Hematopoietic multipotent progenitor cell (in vitro differentiated cells): ENCODE data around the gene YDJC. TPM values are rescaled to one million over a fixed set of nuclear protein-coding genes. Genes with fewer than 3 reads are reported as not detected.
"Not testable (repeated sequence)": the region's sequence is repeated elsewhere in the genome, so short reads cannot be mapped to it uniquely, and the experiment has no call there.

Experiments used
- DNase-seq, 3 donors: peaks; one replicate each; pipeline ENCODE4 v3.0.0-alpha.2; 2011 to 2015; ENCODE audit warnings: low read depth in 2 of 3, low spot score in 2 of 3
- total RNA-seq: library from RNA; depleted of rRNA; stranded (reverse); fragments of >200 nt; gene quantifications from one replicate; pipeline ENCODE4 v1.2.3, GENCODE V29; 2012

The YDJC gene
- total RNA-seq, 1 donor = 53.3 TPM

DNA sequence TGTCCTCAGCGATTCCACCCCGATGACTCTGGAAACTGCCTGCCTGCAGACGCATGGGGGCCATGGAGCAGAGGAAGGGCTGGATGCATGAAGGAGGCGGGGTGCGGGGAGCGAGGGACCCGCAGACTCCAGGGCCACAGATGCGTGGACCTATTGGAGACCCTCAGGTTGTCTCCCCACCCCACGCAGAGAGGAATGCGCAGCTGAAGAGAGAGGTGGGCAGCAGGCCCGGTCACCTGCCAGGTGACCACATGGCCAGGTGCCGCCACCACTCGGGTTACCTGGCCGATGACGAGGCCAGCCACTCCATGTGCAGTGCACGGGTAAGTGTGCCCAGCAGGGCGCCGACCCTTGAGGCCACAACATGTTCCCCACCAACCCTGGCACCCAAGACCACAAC is 3.1 kb upstream of the YDJC start:
- no peak for DNase-seq

DNA sequence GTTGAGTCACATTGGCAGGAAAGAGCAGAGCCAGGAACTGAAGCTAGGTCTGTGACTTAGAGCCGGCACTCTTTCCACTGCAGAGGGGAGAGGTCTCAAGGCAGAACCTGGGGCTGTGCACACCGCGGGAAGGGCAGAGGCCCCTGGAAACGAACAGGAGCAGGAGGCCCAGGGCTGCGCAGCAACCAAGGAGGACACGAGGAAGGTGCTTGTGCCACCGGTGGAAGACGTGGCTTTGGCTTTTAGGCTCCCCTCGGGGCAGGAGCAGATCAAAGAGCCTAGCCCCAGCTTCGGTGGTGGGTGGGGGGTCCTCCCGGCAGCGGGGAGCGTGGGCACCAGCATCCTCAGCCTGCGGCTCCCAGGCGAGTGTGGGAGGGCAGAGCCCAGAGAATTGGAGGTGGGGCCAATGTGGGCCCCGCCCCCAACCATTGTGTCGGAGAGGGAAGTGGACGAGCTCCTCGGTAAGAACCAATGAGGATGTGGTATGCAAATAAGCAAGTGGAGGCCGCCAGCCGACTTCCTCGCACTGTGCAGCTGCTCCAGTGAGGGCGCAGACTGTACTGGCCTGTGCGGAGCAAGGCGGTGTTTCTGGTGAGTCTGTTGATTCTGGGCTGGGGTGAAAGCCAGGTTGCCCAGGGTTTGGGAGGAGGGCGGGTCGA is 2.5 kb upstream of the YDJC start, which contains the start of gene CCDC116:
TSS of gene CCDC116 (plus strand) at position 524 of the 659 bp plus-strand sequence. CDS start 422 bp downstream, outside the sequence.
- DNase-seq = peak in 2 of 3 donors; percentile 48 to 59

- DNase-seq = no peak
Measured at GRCh38 chr22:21631025-21631424, 1.2 kb upstream of the YDJC start.

DNA sequence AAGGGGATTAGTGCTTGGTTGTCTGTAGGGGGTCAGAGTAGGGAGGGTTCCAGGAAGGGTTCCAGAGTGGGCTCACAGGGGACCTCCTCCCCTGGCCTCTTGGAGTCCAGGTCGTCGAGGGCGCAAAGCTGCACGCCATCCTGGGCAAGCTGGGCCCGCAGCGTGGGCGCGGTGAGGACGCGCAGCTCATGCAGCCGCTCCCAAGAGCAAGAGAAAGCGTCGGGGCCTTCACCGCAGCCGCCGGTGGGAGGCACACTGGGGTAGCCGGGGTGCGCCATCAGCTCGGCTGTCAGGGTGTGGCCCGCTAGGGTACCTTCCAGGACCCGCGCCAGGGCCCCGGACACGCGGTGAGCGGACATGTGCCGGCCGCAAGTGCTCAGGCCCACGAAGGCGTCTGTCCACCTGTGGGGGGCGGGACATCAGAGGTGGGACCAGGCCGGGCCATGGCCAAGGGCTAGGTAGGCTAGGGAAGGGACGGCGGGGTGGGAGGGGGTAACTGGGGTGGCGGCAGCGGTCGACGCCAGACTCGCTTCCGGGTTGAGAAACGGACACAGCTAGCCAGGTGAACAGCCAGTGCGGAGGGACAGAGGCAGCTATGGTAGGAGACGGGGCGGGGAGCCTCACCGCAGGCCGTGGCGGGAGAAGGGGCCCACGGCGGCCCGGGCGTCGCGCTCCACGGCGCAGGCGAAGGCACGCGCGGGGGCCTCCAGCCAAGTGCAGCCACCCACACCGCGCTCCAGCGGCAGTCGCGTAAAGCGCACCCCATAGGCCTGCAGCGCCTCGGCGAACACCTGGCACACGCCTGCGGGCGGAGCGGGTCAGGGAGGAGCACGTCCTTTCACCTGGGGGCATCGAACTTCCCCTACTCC is 1.2 kb downstream of the YDJC start:
- DNase-seq = no peak

DNA sequence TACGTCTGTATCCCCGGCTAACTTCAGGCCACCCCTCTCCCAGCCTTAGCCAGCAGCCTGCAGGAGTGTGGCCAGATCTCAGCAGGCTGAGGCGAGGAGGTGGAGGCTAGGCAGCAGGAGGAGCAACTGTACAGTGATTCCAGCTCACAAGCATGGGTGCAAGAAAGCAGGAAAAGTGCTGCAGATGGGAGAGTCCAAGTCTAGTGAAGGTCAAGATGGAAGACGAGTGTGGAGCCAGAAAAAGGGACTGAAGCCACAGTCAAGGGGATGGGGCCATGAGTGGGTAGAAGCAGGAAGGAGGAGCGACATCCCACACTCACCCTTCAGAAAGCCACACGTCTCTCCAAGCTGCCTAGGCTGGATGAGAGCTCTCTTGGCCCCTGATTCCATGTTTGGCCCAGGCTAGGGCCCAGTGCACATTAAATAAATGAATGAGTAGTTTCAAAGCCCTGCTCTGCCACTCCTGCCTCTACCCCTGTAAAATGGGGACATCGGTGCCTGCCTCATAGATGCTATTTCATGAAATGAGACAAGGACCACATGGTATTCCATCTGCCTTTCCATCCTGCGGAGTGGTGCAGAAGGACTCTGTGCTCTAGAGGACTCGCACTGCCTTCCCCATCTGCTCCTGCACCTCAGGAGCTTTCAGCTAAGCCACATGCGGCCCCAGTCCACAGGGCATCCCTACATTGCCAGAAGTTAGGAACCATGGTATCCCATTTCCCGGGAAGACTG is 2.9 kb downstream of the YDJC start:
- DNase-seq = no peak

GRCh38 chr22:21626073-21626734 is 3.6 kb downstream of the YDJC start:
- no peak for DNase-seq

- peak in 1 of 3 donors; percentile 26 for DNase-seq
Measured at GRCh38 chr22:21624880-21625791, 4.7 kb downstream of the YDJC start.

DNA sequence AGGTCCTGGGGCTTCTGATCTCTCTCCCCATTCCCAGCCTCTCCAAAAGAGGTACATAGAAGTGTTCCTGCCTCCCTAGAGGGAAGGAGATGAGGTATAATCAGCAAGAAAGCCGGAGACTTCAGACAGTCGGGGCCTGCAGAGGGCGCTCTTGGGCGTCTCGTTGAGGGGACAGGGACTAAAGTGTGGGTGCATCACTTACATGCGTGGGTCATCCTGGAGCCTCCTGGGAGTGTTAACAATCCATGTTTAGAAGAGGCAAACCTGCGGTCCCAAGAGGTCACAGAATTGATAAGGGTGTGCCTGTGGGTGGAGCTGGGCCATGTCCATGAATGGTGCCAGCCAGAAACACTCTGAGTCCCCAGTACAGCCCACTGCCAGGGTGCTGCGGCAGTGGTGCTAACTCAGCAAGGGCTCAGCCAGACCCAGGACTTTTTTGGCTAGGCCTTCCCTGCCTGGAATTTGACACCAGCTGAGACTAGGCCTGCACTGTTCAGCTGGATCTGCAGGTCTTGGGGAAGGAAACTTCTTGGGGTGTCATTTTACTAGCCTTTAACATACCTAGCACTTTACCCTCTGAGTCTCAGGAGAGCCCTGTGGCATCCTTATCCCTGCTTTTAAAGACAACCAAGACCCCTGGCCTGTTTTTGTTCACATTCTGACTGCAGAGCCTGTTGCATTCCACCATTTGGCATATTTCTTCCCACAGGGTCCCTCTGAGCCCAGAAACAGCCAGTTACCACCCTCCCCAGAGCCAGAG is 5.5 kb downstream of the YDJC start:
- DNase-seq = peak in 1 of 3 donors; percentile 40

GRCh38 chr22:21623648-21623970 is 6.2 kb downstream of the YDJC start:
- no peak for DNase-seq

DNA sequence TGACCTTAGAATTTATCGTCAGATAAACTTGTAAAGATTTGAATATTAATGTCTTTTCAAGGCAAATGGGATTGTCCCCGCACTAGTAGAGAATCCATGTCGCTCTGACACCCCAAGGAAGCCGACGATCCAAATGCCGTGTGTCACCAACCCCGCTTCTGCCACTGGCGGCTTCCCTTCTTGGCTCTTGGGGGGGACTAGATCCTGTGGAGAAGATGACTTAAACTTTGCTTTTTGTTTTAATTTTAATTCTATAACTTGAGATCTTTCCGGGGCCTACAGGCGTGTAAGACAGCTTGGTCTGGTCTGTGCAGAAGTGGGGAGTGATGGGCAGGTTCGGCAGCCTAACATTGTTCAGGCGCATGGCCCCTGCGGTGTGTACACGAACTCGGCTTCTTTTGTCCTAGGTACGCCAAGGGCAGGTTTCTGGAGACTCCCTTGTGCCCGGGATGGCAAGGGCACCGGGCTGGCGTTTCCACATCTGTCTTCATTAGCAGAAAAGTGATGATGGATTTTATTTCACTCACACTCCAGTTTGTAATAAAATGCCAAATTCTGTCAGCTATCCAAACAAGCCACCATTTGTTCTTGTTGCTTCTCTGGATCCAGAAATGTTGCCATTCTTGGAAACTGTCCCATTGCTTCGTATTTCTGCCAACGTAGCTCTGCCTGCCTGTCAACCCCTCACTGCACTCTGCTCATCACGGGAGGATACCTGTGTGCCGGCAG is 6.7 kb downstream of the YDJC start:
- no peak for DNase-seq

GRCh38 chr22:21622011-21622918 is 7.6 kb downstream of the YDJC start:
- DNase-seq = peak in 2 of 3 donors; percentile 21 to 41

DNA sequence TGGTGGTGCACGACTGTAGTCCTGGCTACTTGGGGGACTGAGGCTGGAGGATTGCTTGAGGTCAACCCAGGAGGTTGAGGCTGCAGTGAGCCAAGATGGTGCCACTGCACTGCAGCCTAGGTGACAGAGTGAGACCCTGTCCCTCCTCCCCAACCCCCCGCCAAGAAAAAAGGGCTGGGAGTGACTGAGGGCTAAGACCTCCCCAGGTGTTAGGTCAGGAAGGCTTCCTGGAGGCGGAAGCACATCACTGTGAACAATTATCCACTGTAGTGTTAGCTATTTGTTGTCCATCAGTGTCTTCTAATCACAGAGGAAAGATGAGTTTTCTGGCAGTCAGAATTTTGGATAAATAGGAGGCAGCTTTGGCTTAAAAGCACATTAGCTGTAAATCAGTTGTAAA is 8.8 kb downstream of the YDJC start:
- DNase-seq = no peak

DNA sequence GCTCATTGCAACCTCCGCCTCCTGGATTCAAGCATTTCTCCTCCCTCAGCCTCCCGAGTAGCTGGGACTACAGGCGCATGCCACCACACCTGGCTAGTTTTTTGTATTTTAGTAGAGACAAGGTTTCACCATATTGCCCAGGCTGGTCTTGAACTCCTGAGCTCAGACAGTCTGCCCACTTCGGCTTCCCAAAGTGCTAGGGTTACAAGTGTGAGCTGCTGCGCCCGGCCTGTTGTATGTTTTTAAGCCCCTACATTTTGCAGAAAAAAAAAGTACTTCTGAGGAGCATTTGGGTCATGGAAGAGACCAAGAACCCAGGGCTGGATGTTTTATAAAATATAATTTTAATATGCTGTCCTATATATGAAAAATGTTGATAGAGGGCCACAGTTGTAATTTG is 12.5 kb downstream of the YDJC start:
- not testable (repeated sequence) for DNase-seq

- DNase-seq = no peak
Measured at GRCh38 chr22:21615731-21616130, 14.1 kb downstream of the YDJC start.

DNA sequence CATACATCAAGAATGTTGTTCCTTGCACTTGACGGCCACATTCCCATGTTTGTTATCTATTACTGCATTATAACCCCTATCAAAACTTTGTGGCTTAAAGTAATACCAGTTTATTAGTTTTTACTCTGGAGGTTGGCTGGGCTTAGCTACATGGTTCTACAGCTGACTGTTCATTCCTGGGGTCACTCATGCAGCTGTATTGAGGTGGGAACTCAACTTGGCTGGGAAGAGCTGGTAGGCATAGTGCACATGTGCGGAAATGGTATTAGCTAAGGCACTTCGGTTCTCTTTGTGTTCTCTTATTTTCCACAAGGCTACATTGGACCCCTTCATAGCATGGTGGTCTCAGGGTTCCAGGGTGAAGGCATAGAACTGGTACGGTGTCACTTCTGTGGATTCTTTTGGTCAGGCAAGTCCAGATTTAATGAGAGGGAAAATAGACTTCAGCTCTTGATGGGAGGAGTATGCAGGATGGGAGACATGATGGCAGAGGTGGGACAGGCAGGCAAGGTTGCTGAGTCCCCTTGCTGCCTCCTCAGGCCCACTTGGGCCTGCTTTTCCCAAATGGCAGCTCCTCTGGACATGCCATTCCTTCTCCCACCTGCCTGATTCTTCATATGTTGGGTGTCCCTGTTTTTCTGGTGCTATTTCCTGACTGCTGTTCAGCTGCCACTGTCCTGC is 16.1 kb downstream of the YDJC start:
- no peak for DNase-seq

- no peak for DNase-seq
Measured at GRCh38 chr22:21612858-21613257, 17.0 kb downstream of the YDJC start.
